ENCODE data around the gene GKAP1.
A peak's percentile ranks its signal among the peaks of the same experiment; 100 is the strongest.
"Not testable (repeated sequence)": the region's sequence is repeated elsewhere in the genome, so short reads cannot be mapped to it uniquely, and the experiment has no call there.

The GKAP1 gene

GRCh38 chr9:83817356-83818278 is at the start of gene GKAP1:
TSS of gene GKAP1 (minus strand) at chr9:83817769. CDS start at chr9:83806517, 11,252 bp downstream.
- DNase-seq: not testable (repeated sequence)

GRCh38 chr9:83849895-83850294 is 32.3 kb upstream of the GKAP1 start:
- DNase-seq: not testable (repeated sequence)

- DNase-seq: not testable (repeated sequence)
These were observed 19.6 kb upstream of the GKAP1 start for GRCh38 chr9:83837070-83837643.

- DNase-seq: not testable (repeated sequence)
These were observed 13.0 kb upstream of the GKAP1 start for GRCh38 chr9:83830426-83831071.

- not testable (repeated sequence) for DNase-seq
These were observed 7.5 kb upstream of the GKAP1 start for GRCh38 chr9:83824986-83825623.

GRCh38 chr9:83817011-83817355 is 586 bp downstream of the GKAP1 start:
- DNase-seq: not testable (repeated sequence)

GRCh38 chr9:83815120-83815519 is 2.4 kb downstream of the GKAP1 start:
- not testable (repeated sequence) for DNase-seq

- DNase-seq: peak; percentile 58
These were observed 8.4 kb downstream of the GKAP1 start for GRCh38 chr9:83809213-83809612.

GRCh38 chr9:83804454-83804853 is 13.1 kb downstream of the GKAP1 start:
- DNase-seq: not testable (repeated sequence)

GRCh38 chr9:83803941-83804340 is 13.6 kb downstream of the GKAP1 start:
- DNase-seq: not testable (repeated sequence)

GRCh38 chr9:83800236-83801033 is 17.1 kb downstream of the GKAP1 start:
- DNase-seq: no peak

GRCh38 chr9:83794051-83794450 is 23.5 kb downstream of the GKAP1 start:
- DNase-seq: no peak

GRCh38 chr9:83792746-83793145 is 24.8 kb downstream of the GKAP1 start:
- peak; percentile 24 for DNase-seq

- DNase-seq: no peak
These were observed 39.4 kb downstream of the GKAP1 start for GRCh38 chr9:83778164-83778563.

- no peak for DNase-seq
These were observed 41.6 kb downstream of the GKAP1 start for GRCh38 chr9:83775932-83776331.

GRCh38 chr9:83772860-83773259 is 44.7 kb downstream of the GKAP1 start:
- DNase-seq: no peak

- DNase-seq: no peak
These were observed 52.2 kb downstream of the GKAP1 start for GRCh38 chr9:83765376-83765775.

GRCh38 chr9:83754383-83754977 is 63.1 kb downstream of the GKAP1 start:
- DNase-seq: peak; percentile 45

- DNase-seq: no peak
These were observed 67.9 kb downstream of the GKAP1 start for GRCh38 chr9:83749706-83750105.

- no peak for DNase-seq
These were observed 73.4 kb downstream of the GKAP1 start for GRCh38 chr9:83744206-83744605.

- DNase-seq: no peak
These were observed 83.8 kb downstream of the GKAP1 start for GRCh38 chr9:83733739-83734138.
